K562 (cell line): ENCODE data around the gene KEL. TPM values are rescaled to one million over a fixed set of nuclear protein-coding genes. Genes with fewer than 3 reads are reported as not detected.

Source experiments
- ATAC-seq: fragments of 200-7000 bp; cut with Tn5 transposase; 3 replicates; pipeline ENCODE4 v1.9.1; 2020; ENCODE audit warnings: moderate library complexity
- BruUV-seq: library from RNA; stranded (reverse); fragments of 400-500 nt; replicated peaks from 2 replicates; lab custom pipeline; 2021; lab: Mats Ljungman, UMichigan
- CTCF ChIA-PET: fragments of 300-600 bp; formaldehyde crosslinking; extraction: SDS; loops from one replicate; lab custom pipeline; 2021; ENCODE audit warnings: low intra/inter-chr PET ratio; lab: Yijun Ruan, JAX
- POLR2A ChIA-PET: fragments of 300-600, 350-650 bp; sonication (Branson Sonifier 250); formaldehyde crosslinking; extraction: SDS; loops from one replicate; lab custom pipeline; 2021; ENCODE audit warnings: antibody characterized with exemption, inconsistent platforms; lab: Yijun Ruan, JAX
- DNase-seq, 4 experiments: peaks; one replicate each; pipeline versions ENCODE4 v3.0.0 to v3.0.0-alpha.2; 2011 to 2018; ENCODE audit warnings: low spot score in 3 of 4, mixed read lengths in 3 of 4; ENCODE audit errors: extremely low read depth in 1 of 4
- FAIRE-seq: peaks from 2 replicates; lab custom pipeline; 2011; peaks lifted over from hg19 to GRCh38; lab: Jason Lieb, UNC
- H2AFZ ChIP-seq: 2 replicates; pipeline ENCODE4 v1.6.0; 2011; ENCODE audit warnings: low read depth, low read length, control low read depth, inconsistent platforms
- H3K27ac ChIP-seq: fragments of 200-600 bp; 3 replicates; pipeline ENCODE4 v1.8.0; 2011; ENCODE audit warnings: low read depth, mild to moderate bottlenecking, control low read depth, inconsistent platforms, low read length, moderate library complexity, mixed read lengths; ENCODE audit errors: extremely low read depth
- H3K27me3 ChIP-seq, 2 experiments: fragments of 300-600 bp in 1 of 2; 2 replicates in 1 of 2; 3 replicates in 1 of 2; pipeline versions ENCODE4 v1.6.0 to v1.8.0; 2011; ENCODE audit warnings: inconsistent platforms in 2 of 2, low read length in 2 of 2, mild to moderate bottlenecking in 1 of 2, mixed read lengths in 1 of 2, moderate library complexity in 1 of 2; ENCODE audit not compliant: control insufficient read depth in 2 of 2, insufficient read depth in 2 of 2
- H3K36me3 ChIP-seq: fragments of 300-600 bp; 3 replicates; pipeline ENCODE4 v1.8.0; 2011; ENCODE audit warnings: mild to moderate bottlenecking, low read length, inconsistent platforms; ENCODE audit not compliant: control insufficient read depth, insufficient read depth
- H3K4me1 ChIP-seq, 2 experiments: fragments of 200-600 bp in 1 of 2; replicated peaks in 1 of 2; 2 replicates in 1 of 2; 3 replicates in 1 of 2; pipeline versions ENCODE4 v1.5.1 to v1.8.0; 2011; ENCODE audit warnings: inconsistent platforms in 2 of 2, low read length in 2 of 2, mild to moderate bottlenecking in 1 of 2, mixed read lengths in 1 of 2, moderate library complexity in 1 of 2; ENCODE audit not compliant: control insufficient read depth in 2 of 2, insufficient read depth in 2 of 2
- H3K4me2 ChIP-seq: 2 replicates; pipeline ENCODE4 v1.6.1; 2011; ENCODE audit warnings: low read length, control low read depth, inconsistent platforms, mixed read lengths; ENCODE audit not compliant: insufficient read depth
- H3K4me3 ChIP-seq: fragments of 200-600 bp; sonication (generic), shearing (Covaris generic); 2 replicates; pipeline ENCODE4 v1.5.1; 2016; ENCODE audit warnings: control low read depth, inconsistent platforms
- H3K79me2 ChIP-seq: fragments of 200-600 bp; 3 replicates; pipeline ENCODE4 v1.8.0; 2011; ENCODE audit warnings: low read length, inconsistent platforms; ENCODE audit not compliant: control insufficient read depth, insufficient read depth
- H3K9ac ChIP-seq, 2 experiments: 2 replicates each; pipeline versions ENCODE4 v1.6.0 to v1.6.1; 2011; ENCODE audit warnings: low read depth in 2 of 2, low read length in 2 of 2, control low read depth in 1 of 2, inconsistent platforms in 1 of 2, mild to moderate bottlenecking in 1 of 2, mixed read lengths in 1 of 2; ENCODE audit not compliant: insufficient read depth in 1 of 2
- H3K9me1 ChIP-seq: one replicate; pipeline ENCODE4 v1.6.0; 2011; ENCODE audit warnings: inconsistent platforms, mild to moderate bottlenecking, low read length, moderate library complexity; ENCODE audit not compliant: control insufficient read depth, insufficient read depth
- H3K9me3 ChIP-seq: replicated peaks from 2 replicates; pipeline ENCODE4 v1.5.1; 2011; ENCODE audit warnings: low read depth, low read length, inconsistent platforms; ENCODE audit not compliant: control insufficient read depth, insufficient read depth
- H4K20me1 ChIP-seq: replicated peaks from 2 replicates; pipeline ENCODE4 v1.6.1; 2011; ENCODE audit warnings: low read length, inconsistent platforms, mixed read lengths; ENCODE audit not compliant: control insufficient read depth, insufficient read depth
- HDAC3 ChIP-seq: fragments of 450-650 bp; IDR thresholded peaks from 2 replicates; pipeline ENCODE4 v1.6.1; 2018; ENCODE audit warnings: borderline replicate concordance, mild to moderate bottlenecking, moderate library complexity; ENCODE audit not compliant: partially characterized antibody
- POLR2H ChIP-seq: IDR thresholded peaks from 2 replicates; pipeline ENCODE4 v1.6.1; 2016; ENCODE audit warnings: missing genetic modification characterization, low read depth, mild to moderate bottlenecking, control low read depth, missing compliant biosample characterization, moderate library complexity
- PTTG1 ChIP-seq: fragments of 450-650 bp; IDR thresholded peaks from 2 replicates; pipeline ENCODE4 v1.6.1; 2016; ENCODE audit warnings: low read depth, mild to moderate bottlenecking, missing genetic modification characterization, missing compliant biosample characterization
- REST ChIP-seq, 2 experiments: fragments of 450-650 bp; formaldehyde crosslinking in 1 of 2; IDR thresholded peaks; 2 replicates each; pipeline versions ENCODE4 v1.4.0 to v1.6.1; 2014 to 2020; ENCODE audit warnings: mild to moderate bottlenecking in 2 of 2, borderline replicate concordance in 1 of 2, low read depth in 1 of 2
- ZNF444 ChIP-seq: fragments of 250-450 bp; sonication (Bioruptor Pico); IDR thresholded peaks from 2 replicates; pipeline ENCODE4 v1.4.0; 2020; ENCODE audit warnings: mild to moderate bottlenecking, moderate library complexity
- ZNF764 ChIP-seq: fragments of 250-450 bp; sonication (Bioruptor Pico); IDR thresholded peaks from 2 replicates; pipeline ENCODE4 v1.4.0; 2020; ENCODE audit warnings: low read depth, mild to moderate bottlenecking, moderate library complexity
- WGBS: fragments of 100-300 bp; shearing (Covaris generic); methylation state at CpG from one replicate; pipeline ENCODE4 v1.1.6; 2016; ENCODE audit warnings: low coverage, mixed read lengths; ENCODE audit not compliant: insufficient coverage; ENCODE audit errors: missing lambda C conversion rate; 5-methylcytosine and 5-hydroxymethylcytosine counted together
- in situ Hi-C: fragments of 300-500 bp; cut with MboI; formaldehyde crosslinking; loops from 4 replicates; pipeline ENCODE4 v1.15.0; 2018; ENCODE audit warnings: inconsistent platforms, mixed read lengths
- intact Hi-C: fragments of 100-400 bp; cut with micrococcal nuclease; formaldehyde crosslinking; loops from 2 replicates; pipeline ENCODE4 v1.14.2; 2022
- polyA plus RNA-seq, 8 experiments: library from polyadenylated mRNA; depleted of rRNA in 4 of 8; stranded (reverse) in 5 of 8; unstranded in 3 of 8; fragments of >200 nt; fragmentation: Nextera tagmentation in 2 of 8; fragmentation: Illumina TruSeq in 1 of 8; extraction: Ambion mirVana in 2 of 8; extraction: Trizol in 1 of 8; gene quantifications; 2 replicates each; pipeline versions ENCODE4 v1.2.1 to v1.2.3, GENCODE V29; 2011 to 2014; ENCODE audit warnings: inconsistent platforms in 1 of 8, missing spikeins in 1 of 8
- total RNA-seq, 7 experiments: library from RNA; depleted of rRNA in 6 of 7; stranded (reverse); fragments of >200 nt in 6 of 7; fragmentation: Illumina TruSeq in 2 of 7; extraction: Trizol in 2 of 7; gene quantifications; 2 replicates each; pipeline versions ENCODE4 v1.2.1 to v1.2.3, GENCODE V29; 2011 to 2021; ENCODE audit warnings: low replicate concordance in 1 of 7
- TF ChIP-seq, protein P1 (sequence below): fragments of 450-650 bp; IDR thresholded peaks from 2 replicates; pipeline ENCODE4 v1.6.1; 2016; ENCODE audit warnings: antibody characterized with exemption
- TF ChIP-seq, protein P2 (sequence below): fragments of 250-450 bp; sonication (Bioruptor Pico); IDR thresholded peaks from 2 replicates; pipeline ENCODE4 v1.8.0; 2021; ENCODE audit warnings: borderline replicate concordance, mild to moderate bottlenecking, moderate library complexity; ENCODE audit not compliant: poor library complexity, severe bottlenecking

Gene KEL
- total and polyA plus RNA-seq, 9 of the 15 experiments (the other 6 are each of a cell fraction or from before 2014, with no cell fraction given) = 9.0 to 47.4 (median 22.2) TPM

- POLR2A ChIA-PET = interaction anchor here (1.5 kb wide), 1 partner anchor 8 kb away, joined by 6 read pairs; no protein-coding TSS in a partner anchor
- CTCF ChIA-PET = no interaction called here
- H3K27me3 ChIP-seq = peaks cover 17 to 56% of the 10 kb centered on the region in 2 experiments
- no peaks in the 10 kb centered on the region for H3K4me1 ChIP-seq
- no peak overlapping the region for H3K4me3 ChIP-seq
- no peaks in the 10 kb centered on the region for H3K79me2 ChIP-seq
- H3K27ac ChIP-seq = no peak overlapping the region
- ATAC-seq (no peak), DNase-seq (no peak), FAIRE-seq (no peak)
- WGBS = 0% methylated on average over 6 of the region's 6 CpGs
- H3K4me2 ChIP-seq = no peak overlapping the region
- no peak overlapping the region for H2AFZ ChIP-seq
- H3K9ac ChIP-seq = no peak overlapping the region
- no peaks in the 10 kb centered on the region for H3K36me3 ChIP-seq
- intact Hi-C loops = no loop called here
- in situ Hi-C loops = no loop called here
- peaks cover 2% of the 10 kb centered on the region for H3K9me1 ChIP-seq
- no peaks in the 10 kb centered on the region; the same call in 1 of the 2 replicates for H3K9me3 ChIP-seq
- H4K20me1 ChIP-seq = peaks cover 10% of the 10 kb centered on the region; the same call in 1 of the 2 replicates
- no TSS peak for BruUV-seq
- TF ChIP-seq, protein P1, sequence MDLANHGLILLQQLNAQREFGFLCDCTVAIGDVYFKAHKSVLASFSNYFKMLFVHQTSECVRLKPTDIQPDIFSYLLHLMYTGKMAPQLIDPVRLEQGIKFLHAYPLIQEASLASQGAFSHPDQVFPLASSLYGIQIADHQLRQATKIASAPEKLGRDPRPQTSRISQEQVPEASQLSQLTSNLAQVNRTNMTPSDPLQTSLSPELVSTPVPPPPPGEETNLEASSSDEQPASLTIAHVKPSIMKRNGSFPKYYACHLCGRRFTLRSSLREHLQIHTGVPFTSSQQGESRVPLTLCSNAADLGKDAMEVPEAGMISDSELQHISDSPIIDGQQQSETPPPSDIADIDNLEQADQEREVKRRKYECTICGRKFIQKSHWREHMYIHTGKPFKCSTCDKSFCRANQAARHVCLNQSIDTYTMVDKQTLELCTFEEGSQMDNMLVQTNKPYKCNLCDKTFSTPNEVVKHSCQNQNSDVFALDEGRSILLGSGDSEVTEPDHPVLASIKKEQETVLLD = no peak
- TF ChIP-seq PTTG1 (tag) (no peak), ZNF444 (no peak), HDAC3 (no peak), POLR2H (tag) (no peak), REST (IDR thresholded peaks at IDR 0.05; ENCODE audit: borderline replicate concordance) (no peak), REST (CRISPR knock-in tag; IDR thresholded peaks at IDR 0.05; ENCODE audit: low read depth) (no peak), ZNF764 (no peak)
- TF ChIP-seq, protein P2, sequence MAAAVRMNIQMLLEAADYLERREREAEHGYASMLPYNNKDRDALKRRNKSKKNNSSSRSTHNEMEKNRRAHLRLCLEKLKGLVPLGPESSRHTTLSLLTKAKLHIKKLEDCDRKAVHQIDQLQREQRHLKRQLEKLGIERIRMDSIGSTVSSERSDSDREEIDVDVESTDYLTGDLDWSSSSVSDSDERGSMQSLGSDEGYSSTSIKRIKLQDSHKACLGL (CRISPR knock-in tag) = no peak
Observed at GRCh38 chr7:142894985-142895593, 67.1 kb downstream of the KEL start.
